WI38 (cell line): ENCODE measurements around the gene CD180.

Source experiments
- H3K4me3 ChIP-seq: 2 replicates; pipeline ENCODE4 v1.5.1; 2011; ENCODE audit warnings: low read depth, mild to moderate bottlenecking, control low read depth, low read length
- TF ChIP-seq, protein P1 (sequence below): IDR thresholded peaks from 2 replicates; pipeline ENCODE4 v1.5.1; 2012; ENCODE audit warnings: low read depth, mild to moderate bottlenecking, control low read depth, low read length

CD180 gene

GRCh38 chr5:67222243-67223025 is 25.8 kb upstream of the CD180 start:
- TF ChIP-seq, protein P1, sequence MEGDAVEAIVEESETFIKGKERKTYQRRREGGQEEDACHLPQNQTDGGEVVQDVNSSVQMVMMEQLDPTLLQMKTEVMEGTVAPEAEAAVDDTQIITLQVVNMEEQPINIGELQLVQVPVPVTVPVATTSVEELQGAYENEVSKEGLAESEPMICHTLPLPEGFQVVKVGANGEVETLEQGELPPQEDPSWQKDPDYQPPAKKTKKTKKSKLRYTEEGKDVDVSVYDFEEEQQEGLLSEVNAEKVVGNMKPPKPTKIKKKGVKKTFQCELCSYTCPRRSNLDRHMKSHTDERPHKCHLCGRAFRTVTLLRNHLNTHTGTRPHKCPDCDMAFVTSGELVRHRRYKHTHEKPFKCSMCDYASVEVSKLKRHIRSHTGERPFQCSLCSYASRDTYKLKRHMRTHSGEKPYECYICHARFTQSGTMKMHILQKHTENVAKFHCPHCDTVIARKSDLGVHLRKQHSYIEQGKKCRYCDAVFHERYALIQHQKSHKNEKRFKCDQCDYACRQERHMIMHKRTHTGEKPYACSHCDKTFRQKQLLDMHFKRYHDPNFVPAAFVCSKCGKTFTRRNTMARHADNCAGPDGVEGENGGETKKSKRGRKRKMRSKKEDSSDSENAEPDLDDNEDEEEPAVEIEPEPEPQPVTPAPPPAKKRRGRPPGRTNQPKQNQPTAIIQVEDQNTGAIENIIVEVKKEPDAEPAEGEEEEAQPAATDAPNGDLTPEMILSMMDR = no peak
- no peak overlapping the region for H3K4me3 ChIP-seq

- no peak overlapping the region for H3K4me3 ChIP-seq
- TF ChIP-seq, protein P1 = no peak
Observed at GRCh38 chr5:67221487-67222242, 25.1 kb upstream of the CD180 start.

GRCh38 chr5:67216564-67216963 is 20.0 kb upstream of the CD180 start:
- no peak overlapping the region for H3K4me3 ChIP-seq

GRCh38 chr5:67215519-67216471 is 19.2 kb upstream of the CD180 start:
- H3K4me3 ChIP-seq = peak overlapping the region; percentile 30; the same call in 1 of the 2 replicates
- TF ChIP-seq, protein P1 = no peak

More at GRCh38 chr5:67216564-67216963, 20.0 kb upstream of the CD180 start:
- TF ChIP-seq, protein P1 = no peak

DNA sequence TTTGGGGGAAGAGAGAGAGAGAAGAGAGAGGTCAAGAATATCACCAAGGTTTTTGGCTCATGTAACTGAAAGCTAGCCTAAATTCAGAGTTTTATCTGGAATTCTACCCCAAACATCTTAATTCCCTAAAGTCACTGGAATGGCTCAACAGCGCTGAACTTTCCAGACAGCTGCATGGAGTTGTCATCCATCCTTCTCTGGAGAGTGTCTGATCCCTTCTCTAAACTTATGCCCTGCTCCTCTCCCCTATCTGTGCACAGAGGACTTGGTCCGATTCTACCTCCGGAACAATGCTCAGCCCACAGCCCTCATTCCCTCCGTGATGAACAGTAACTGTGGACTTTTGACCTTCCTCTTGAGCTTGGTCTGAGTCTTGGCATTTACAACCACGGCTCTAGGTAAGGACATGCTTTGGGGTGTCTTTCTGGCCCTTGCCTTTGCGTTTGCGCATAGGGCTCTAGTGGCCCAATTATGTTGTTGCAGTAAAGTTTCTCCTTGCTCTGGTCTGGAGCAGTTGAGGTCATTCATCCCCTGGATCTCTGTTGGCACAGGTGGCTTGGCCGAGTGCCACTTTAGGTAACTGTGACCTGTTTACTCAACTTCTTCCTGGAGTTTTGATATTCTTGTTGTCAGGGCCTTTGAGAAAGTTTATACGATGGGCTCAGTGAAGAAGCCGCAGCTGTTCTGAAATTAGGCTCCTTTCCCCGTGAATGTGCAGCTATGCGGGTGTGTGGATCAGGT is 18.3 kb upstream of the CD180 start:
- TF ChIP-seq, protein P1 = no peak
- no peak overlapping the region for H3K4me3 ChIP-seq

DNA sequence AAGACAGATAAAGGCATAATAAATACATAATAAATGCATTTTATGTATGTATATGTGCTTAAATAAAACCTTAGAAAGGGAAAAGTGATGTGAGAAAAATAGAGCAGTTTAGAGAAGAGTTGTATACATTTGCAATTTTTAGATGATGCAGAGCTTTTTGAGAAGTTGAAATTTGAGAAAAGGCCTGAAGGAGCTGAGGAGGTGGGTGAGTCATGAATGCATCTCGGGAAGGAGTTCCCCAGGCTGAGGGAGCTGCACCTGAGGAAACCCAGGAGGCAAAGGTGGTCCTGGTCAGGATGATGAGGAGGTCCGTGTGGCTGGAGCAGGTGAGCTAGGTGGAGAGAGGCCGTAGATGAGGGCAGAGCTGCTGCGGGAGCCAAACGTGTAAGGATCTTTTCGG is 17.4 kb upstream of the CD180 start:
- TF ChIP-seq, protein P1 = no peak

More for the DNA sequence above, 17.4 kb upstream of the CD180 start:
- no peak overlapping the region for H3K4me3 ChIP-seq
